Tibial artery (tissue), 4 donors: Measurements from ENCODE around the gene REG1B.
"Not testable (repeated sequence)": the region's sequence is repeated elsewhere in the genome, so short reads cannot be mapped to it uniquely, and the experiment has no call there.

Experiments used
- DNase-seq, 2 donors: peaks; one replicate each; pipeline ENCODE4 v3.0.0-alpha.2; 2019
- H3K27ac ChIP-seq, 2 donors: fragments of 200-600 bp; sonication (generic) in 1 of 2; 1 replicate in 1 of 2; 2 replicates in 1 of 2; pipeline ENCODE4 v1.5.1; 2018 to 2019; ENCODE audit warnings: mild to moderate bottlenecking in 1 of 2
- H3K27me3 ChIP-seq, 2 donors: fragments of 200-600 bp; sonication (generic) in 1 of 2; one replicate each; pipeline versions ENCODE4 v1.5.1 to v1.6.0; 2016 to 2019
- H3K36me3 ChIP-seq, 3 donors: fragments of 200-600 bp; sonication (generic) in 2 of 3; one replicate each; pipeline ENCODE4 v1.5.1; 2016 to 2019; ENCODE audit warnings: mild to moderate bottlenecking in 2 of 3
- H3K4me1 ChIP-seq, 4 donors: fragments of 200-600 bp; sonication (generic) in 2 of 4; 1 replicate in 3 of 4; 2 replicates in 1 of 4; pipeline ENCODE4 v1.5.1; 2016 to 2019
- H3K4me3 ChIP-seq, 2 donors: fragments of 200-600 bp; sonication (generic) in 1 of 2; 1 replicate in 1 of 2; 2 replicates in 1 of 2; pipeline ENCODE4 v1.5.1; 2018 to 2019; ENCODE audit warnings: mild to moderate bottlenecking in 2 of 2
- H3K9me3 ChIP-seq, 3 donors: fragments of 200-600 bp; sonication (generic) in 1 of 3; one replicate each; pipeline ENCODE4 v1.5.1; 2016 to 2019
- intact Hi-C: fragments of 100-400 bp; cut with DNase I; formaldehyde crosslinking; loops from one replicate; pipeline ENCODE4 v1.15.0; 2023; ENCODE audit warnings: low total_unique reads
- TF ChIP-seq, protein P1 (sequence below), 2 experiments: fragments of 200-600 bp in 1 of 2; fragments of 450-650 bp in 1 of 2; IDR thresholded peaks; one replicate each; pipeline ENCODE4 v1.5.1; 2017 to 2019; ENCODE audit warnings: antibody characterized with exemption in 2 of 2, mild to moderate bottlenecking in 1 of 2, moderate library complexity in 1 of 2

REG1B gene

DNA sequence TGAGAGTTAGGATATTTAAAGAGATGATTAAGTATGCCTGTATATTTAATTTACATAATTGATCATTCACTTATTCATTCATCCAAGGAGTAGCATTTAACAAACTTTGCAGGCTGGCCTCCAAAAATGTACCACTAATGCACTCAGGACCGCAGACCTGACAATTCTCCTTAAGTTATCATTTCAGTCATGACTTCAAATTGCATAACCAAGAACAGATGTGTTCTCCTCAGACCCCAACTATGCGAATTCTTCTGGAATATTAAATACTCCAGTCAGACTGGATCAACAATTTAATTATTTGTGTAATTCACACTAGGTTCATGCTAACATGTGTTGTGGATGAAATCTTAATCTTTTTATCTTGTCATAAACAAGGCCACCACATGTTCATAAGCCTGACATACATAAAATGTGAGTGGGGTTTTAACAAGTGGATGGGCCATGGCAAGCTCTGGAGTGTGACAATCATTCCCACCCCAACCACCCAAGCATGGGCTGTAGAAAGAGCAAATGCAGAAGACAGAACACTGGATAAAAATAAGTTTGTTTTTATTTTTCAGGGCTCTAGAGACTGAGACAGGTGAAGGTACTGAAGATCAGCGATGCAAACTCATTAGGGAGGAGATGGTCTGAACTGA, 3.2 kb downstream of the REG1B start:
- Histone ChIP-seq H3K4me1 (no peaks in the 10 kb centered on the region), H3K9me3 (no peaks in the 10 kb centered on the region), H3K27ac (no peak overlapping the region), H3K27me3 (no peaks in the 10 kb centered on the region), H3K4me3 (no peak overlapping the region), H3K36me3 (no peaks in the 10 kb centered on the region)
- TF ChIP-seq, protein P1, sequence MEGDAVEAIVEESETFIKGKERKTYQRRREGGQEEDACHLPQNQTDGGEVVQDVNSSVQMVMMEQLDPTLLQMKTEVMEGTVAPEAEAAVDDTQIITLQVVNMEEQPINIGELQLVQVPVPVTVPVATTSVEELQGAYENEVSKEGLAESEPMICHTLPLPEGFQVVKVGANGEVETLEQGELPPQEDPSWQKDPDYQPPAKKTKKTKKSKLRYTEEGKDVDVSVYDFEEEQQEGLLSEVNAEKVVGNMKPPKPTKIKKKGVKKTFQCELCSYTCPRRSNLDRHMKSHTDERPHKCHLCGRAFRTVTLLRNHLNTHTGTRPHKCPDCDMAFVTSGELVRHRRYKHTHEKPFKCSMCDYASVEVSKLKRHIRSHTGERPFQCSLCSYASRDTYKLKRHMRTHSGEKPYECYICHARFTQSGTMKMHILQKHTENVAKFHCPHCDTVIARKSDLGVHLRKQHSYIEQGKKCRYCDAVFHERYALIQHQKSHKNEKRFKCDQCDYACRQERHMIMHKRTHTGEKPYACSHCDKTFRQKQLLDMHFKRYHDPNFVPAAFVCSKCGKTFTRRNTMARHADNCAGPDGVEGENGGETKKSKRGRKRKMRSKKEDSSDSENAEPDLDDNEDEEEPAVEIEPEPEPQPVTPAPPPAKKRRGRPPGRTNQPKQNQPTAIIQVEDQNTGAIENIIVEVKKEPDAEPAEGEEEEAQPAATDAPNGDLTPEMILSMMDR (IDR thresholded peaks at IDR 0.05) = no peak
- no peak for DNase-seq
- intact Hi-C loops = no loop called here

DNA sequence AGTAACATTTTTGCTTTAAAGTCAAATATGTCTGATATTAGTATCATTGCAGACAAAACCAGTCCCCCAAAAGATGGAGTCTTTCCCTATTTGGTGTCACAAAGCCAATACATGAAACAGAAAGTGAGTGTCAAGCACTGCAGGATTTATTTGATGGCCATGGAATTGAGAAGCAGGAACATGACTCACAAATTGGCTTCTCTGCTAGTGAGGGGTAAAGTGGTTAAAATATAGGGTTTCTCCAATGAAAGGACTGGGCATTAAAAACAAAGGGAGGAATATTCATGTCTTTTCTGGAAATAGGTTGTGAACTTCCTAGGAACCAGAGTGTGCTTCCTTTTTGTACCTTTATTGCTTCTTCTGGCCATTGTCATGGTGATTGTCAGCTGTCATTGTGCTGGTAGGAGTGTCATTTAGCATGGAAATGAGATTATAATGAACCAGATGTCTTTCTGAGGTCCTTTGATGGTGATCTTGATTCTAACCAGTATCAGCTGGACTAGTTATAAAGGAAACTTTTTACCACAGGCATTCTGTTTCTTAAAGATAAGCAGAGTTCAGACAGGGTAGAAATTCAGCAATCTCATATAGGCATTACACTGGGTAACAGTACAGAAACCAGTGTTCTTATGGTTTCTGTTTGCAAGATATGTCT, 4.1 kb downstream of the REG1B start:
- Histone ChIP-seq H3K9me3 (no peaks in the 10 kb centered on the region), H3K36me3 (no peaks in the 10 kb centered on the region), H3K27ac (no peak overlapping the region), H3K27me3 (no peaks in the 10 kb centered on the region), H3K4me1 (no peaks in the 10 kb centered on the region), H3K4me3 (no peak overlapping the region)
- DNase-seq = no peak
- intact Hi-C loops = no loop called here
- TF ChIP-seq, protein P1 (IDR thresholded peaks at IDR 0.05) = no peak

DNA sequence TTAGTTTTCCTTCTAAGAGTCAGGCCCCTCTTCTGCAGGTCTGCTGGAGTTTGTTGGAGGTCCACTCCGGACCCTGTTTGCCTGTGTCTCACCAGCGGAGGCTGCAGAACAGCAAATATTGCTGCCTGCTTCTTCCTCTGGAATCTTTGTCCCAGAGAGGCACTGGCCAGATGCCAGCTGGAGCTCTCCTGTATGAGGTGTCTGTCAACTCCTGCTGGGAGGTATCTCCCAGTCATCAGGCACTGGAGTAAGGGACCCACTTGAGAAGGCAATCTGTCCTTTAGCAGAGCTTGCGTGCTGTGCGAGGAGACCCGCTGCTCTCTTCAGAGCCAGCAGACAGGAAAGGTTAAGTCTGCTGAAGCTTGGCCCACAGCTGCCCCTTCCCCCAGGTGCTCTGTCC, 4.8 kb downstream of the REG1B start:
- intact Hi-C loops = no loop called here
- Histone ChIP-seq H3K27me3 (no peaks in the 10 kb centered on the region), H3K4me1 (no peaks in the 10 kb centered on the region), H3K27ac (no peak overlapping the region), H3K4me3 (no peak overlapping the region), H3K9me3 (no peaks in the 10 kb centered on the region), H3K36me3 (no peaks in the 10 kb centered on the region)
- TF ChIP-seq, protein P1 (IDR thresholded peaks at IDR 0.05) = no peak
- no peak for DNase-seq

DNA sequence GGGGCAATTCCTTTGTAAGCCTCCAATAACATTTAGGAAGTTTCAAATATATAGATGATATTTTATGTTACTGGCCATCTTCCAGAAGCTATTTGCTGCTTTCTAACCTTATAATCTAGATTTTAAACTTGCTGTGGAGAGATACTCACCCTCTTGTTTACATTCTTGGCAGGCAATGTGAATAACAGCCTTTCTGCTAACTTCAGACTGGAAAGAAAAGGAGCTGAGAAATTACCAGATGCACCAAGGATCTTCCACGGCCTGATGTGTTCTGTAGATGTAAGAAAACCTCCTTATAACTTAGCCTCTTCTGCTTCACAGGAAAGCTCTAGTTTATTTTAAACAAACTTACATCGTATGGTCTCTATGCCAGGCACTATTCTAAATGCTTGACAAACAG, 16.7 kb downstream of the REG1B start:
- no peaks in the 10 kb centered on the region for H3K27me3 ChIP-seq
- H3K27ac ChIP-seq = no peak overlapping the region
- H3K36me3 ChIP-seq = no peaks in the 10 kb centered on the region
- H3K9me3 ChIP-seq = no peaks in the 10 kb centered on the region
- DNase-seq = no peak
- H3K4me3 ChIP-seq = no peak overlapping the region
- TF ChIP-seq, protein P1 (IDR thresholded peaks at IDR 0.05) = no peak
- intact Hi-C loops = no loop called here
- H3K4me1 ChIP-seq = no peaks in the 10 kb centered on the region

DNA sequence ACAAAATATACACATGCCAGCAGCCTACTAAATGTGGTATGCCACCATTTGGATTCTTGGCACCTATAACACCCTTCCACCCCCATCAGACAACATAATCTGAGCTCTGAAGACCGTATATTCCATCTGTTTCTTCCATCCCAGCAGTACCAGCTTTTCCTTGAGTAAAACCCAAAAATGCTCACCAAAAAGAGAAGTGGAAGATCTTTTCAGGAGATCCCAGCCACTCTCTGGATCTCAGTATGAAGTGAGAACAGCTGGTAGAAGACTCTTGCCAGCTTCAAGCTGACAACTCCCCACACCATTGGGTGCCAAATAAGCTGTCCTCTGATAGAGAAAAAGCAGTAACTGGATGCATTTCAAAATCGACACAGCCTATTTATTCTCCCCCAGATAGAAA, 22.6 kb downstream of the REG1B start:
- intact Hi-C loops = no loop called here
- H3K4me3 ChIP-seq = no peak overlapping the region
- TF ChIP-seq, protein P1 (IDR thresholded peaks at IDR 0.05) = no peak
- H3K27me3 ChIP-seq = no peaks in the 10 kb centered on the region
- no peak for DNase-seq
- H3K36me3 ChIP-seq = no peaks in the 10 kb centered on the region
- H3K4me1 ChIP-seq = no peaks in the 10 kb centered on the region
- H3K27ac ChIP-seq = no peak overlapping the region
- H3K9me3 ChIP-seq = no peaks in the 10 kb centered on the region

DNA sequence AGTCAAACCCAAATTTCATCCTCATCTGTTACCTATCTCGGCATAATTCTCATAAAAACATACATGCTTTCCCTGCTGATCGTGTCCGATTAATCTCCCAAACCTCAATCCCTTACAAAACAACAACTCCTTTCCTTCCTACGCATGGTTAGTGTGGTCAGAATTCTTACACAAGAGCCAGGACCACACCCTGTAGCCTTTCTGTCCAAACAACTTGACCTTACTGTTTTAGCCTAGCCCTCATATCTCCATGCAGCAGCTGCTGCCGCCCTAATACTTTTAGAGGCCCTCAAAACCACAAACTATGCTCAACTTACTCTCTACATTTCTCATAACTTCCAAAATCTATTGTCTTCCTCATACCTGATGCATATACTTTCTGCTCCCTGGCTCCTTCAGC, 33.0 kb downstream of the REG1B start:
- H3K4me3 ChIP-seq, H3K36me3 ChIP-seq, H3K27ac ChIP-seq, DNase-seq, H3K27me3 ChIP-seq, H3K4me1 ChIP-seq, H3K9me3 ChIP-seq, intact Hi-C loops: not testable (repeated sequence)

DNA sequence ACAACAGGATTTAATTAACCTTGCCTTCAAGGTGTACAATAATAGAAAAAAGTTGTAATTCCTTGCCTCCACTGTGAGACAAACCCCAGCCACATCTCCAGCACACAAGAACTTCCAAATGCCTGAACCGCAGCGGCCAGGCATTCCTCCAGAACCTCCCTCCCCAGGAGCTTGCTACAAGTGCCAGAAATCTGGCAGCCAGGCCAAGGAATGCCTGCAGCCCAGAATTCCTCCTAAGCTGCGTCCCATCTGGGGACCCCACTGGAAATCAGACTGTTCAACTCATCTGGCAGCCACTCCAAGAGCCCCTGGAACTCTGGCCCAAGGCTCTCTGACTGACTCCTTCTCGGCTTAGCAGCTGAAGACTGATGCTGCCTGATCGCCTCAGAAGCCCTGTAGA, 34.3 kb downstream of the REG1B start:
- DNase-seq, intact Hi-C loops, H3K9me3 ChIP-seq: not testable (repeated sequence)

More for the DNA sequence above, 34.3 kb downstream of the REG1B start:
- not testable (repeated sequence) for H3K27ac ChIP-seq, H3K4me1 ChIP-seq, H3K27me3 ChIP-seq, H3K36me3 ChIP-seq, H3K4me3 ChIP-seq
